Endothelial cell of umbilical vein (primary cell): Measurements from ENCODE around the gene FAM163A. TPM values are rescaled to one million over a fixed set of nuclear protein-coding genes. Genes with fewer than 3 reads are reported as not detected.

Experiments
- BruUV-seq: library from RNA; stranded (reverse); fragments of 400-500 nt; replicated peaks from 2 replicates; lab custom pipeline; 2021; lab: Mats Ljungman, UMichigan
- CTCF ChIA-PET: fragments of 300-600, 350-600 bp; sonication (Branson Sonifier 250); formaldehyde crosslinking; loops from one replicate; lab custom pipeline; 2021; ENCODE audit warnings: antibody characterized with exemption, inconsistent platforms; lab: Charles Lee
- POLR2A ChIA-PET: fragments of 300-600, 350-600 bp; sonication (Branson Sonifier 250); formaldehyde crosslinking; loops from one replicate; lab custom pipeline; 2021; ENCODE audit warnings: antibody characterized with exemption, inconsistent platforms; lab: Charles Lee
- DNase-seq: peaks from one replicate; pipeline ENCODE4 v3.0.0-alpha.2; 2011; ENCODE audit warnings: low read depth, low spot score
- FAIRE-seq: peaks from 2 replicates; lab custom pipeline; 2011; peaks lifted over from hg19 to GRCh38; lab: Jason Lieb, UNC
- H2AFZ ChIP-seq: 2 replicates; pipeline ENCODE4 v1.6.0; 2012; ENCODE audit warnings: low read depth, low read length, control low read depth, inconsistent platforms
- H3K27ac ChIP-seq: 2 replicates; pipeline ENCODE4 v1.5.1; 2011; ENCODE audit warnings: low read depth, mild to moderate bottlenecking, control low read depth, low read length, moderate library complexity; ENCODE audit not compliant: insufficient read depth
- H3K27me3 ChIP-seq, 2 experiments: 2 replicates each; pipeline versions ENCODE4 v1.6.0 to v1.6.1; 2011; ENCODE audit warnings: low read length in 2 of 2, mixed read lengths in 1 of 2; ENCODE audit not compliant: control insufficient read depth in 2 of 2, insufficient read depth in 2 of 2
- H3K36me3 ChIP-seq, 2 experiments: 2 replicates in 1 of 2; 3 replicates in 1 of 2; pipeline ENCODE4 v1.5.1; 2011; ENCODE audit warnings: low read length in 2 of 2, mild to moderate bottlenecking in 1 of 2, moderate library complexity in 1 of 2; ENCODE audit not compliant: control insufficient read depth in 2 of 2, insufficient read depth in 2 of 2; ENCODE audit errors: extremely low read depth in 1 of 2
- H3K4me1 ChIP-seq: 3 replicates; pipeline ENCODE4 v1.5.1; 2011; ENCODE audit warnings: mild to moderate bottlenecking, low read length; ENCODE audit not compliant: control insufficient read depth, insufficient read depth; ENCODE audit errors: extremely low read depth
- H3K4me2 ChIP-seq: 2 replicates; pipeline ENCODE4 v1.6.1; 2011; ENCODE audit warnings: low read length, control low read depth, mixed read lengths; ENCODE audit not compliant: insufficient read depth
- H3K4me3 ChIP-seq, 3 experiments: fragments of 200-600 bp in 1 of 3; sonication (generic), shearing (Covaris generic) in 1 of 3; replicated peaks in 1 of 3; 2 replicates each; pipeline ENCODE4 v1.5.1; 2011 to 2016; ENCODE audit warnings: control low read depth in 3 of 3, low read length in 3 of 3, mild to moderate bottlenecking in 2 of 3, inconsistent platforms in 1 of 3, low read depth in 1 of 3, moderate library complexity in 1 of 3; ENCODE audit not compliant: insufficient read depth in 1 of 3
- H3K79me2 ChIP-seq: 2 replicates; pipeline ENCODE4 v1.6.0; 2012; ENCODE audit warnings: low read length, inconsistent platforms; ENCODE audit not compliant: control insufficient read depth, insufficient read depth
- H3K9ac ChIP-seq: replicated peaks from 2 replicates; pipeline ENCODE3; 2011; ENCODE audit warnings: low read length, control low read depth; ENCODE audit not compliant: insufficient read depth; ENCODE audit errors: extremely low read depth
- H3K9me1 ChIP-seq: replicated peaks from 3 replicates; pipeline ENCODE4 v1.6.0; 2011; ENCODE audit warnings: mild to moderate bottlenecking, low read length; ENCODE audit not compliant: control insufficient read depth, insufficient read depth; ENCODE audit errors: extremely low read depth
- H3K9me3 ChIP-seq: replicated peaks from 2 replicates; pipeline ENCODE4 v1.5.1; 2012; ENCODE audit warnings: low read length, inconsistent platforms; ENCODE audit not compliant: control insufficient read depth, insufficient read depth
- H4K20me1 ChIP-seq: replicated peaks from 2 replicates; pipeline ENCODE3; 2011; ENCODE audit warnings: mild to moderate bottlenecking, low read length; ENCODE audit not compliant: control insufficient read depth, insufficient read depth; ENCODE audit errors: extremely low read depth
- EZH2 ChIP-seq: IDR thresholded peaks from 2 replicates; pipeline ENCODE4 v1.6.1; 2012; ENCODE audit warnings: borderline replicate concordance, low read depth, mild to moderate bottlenecking, moderate library complexity, low read length, inconsistent platforms; ENCODE audit not compliant: severe bottlenecking
- FOS ChIP-seq: IDR thresholded peaks from 2 replicates; pipeline ENCODE4 v1.6.1; 2011; ENCODE audit warnings: mild to moderate bottlenecking, low read length, moderate library complexity, borderline replicate concordance; ENCODE audit not compliant: insufficient read depth
- GATA2 ChIP-seq: IDR thresholded peaks from 2 replicates; pipeline ENCODE4 v1.7.0; 2011; ENCODE audit warnings: low read depth, mild to moderate bottlenecking, moderate library complexity, mixed read lengths, low read length; ENCODE audit not compliant: insufficient read length, insufficient read depth
- JUN ChIP-seq: IDR thresholded peaks from 2 replicates; pipeline ENCODE4 v1.6.1; 2011; ENCODE audit warnings: borderline replicate concordance, low read depth; ENCODE audit not compliant: insufficient read length, insufficient read depth
- MYC ChIP-seq: IDR thresholded peaks from one replicate; pipeline ENCODE4 v1.6.1; 2011; ENCODE audit warnings: mild to moderate bottlenecking, low read depth, low read length
- POLR2A ChIP-seq: IDR thresholded peaks from 2 replicates; pipeline ENCODE4 v1.6.1; 2012; ENCODE audit warnings: low read depth, mild to moderate bottlenecking, control low read depth, low read length
- POLR2AphosphoS5 ChIP-seq: IDR thresholded peaks from 2 replicates; pipeline ENCODE4 v1.6.1; 2012; ENCODE audit warnings: low read depth, mild to moderate bottlenecking, control low read depth, low read length, moderate library complexity; ENCODE audit not compliant: insufficient read depth
- dilution Hi-C: fragments of 300-500 bp; cut with MboI; formaldehyde crosslinking; loops from one replicate; pipeline ENCODE4 v1.15.0; 2019; ENCODE audit warnings: low sequenced_read_pairs; ENCODE audit not compliant: extremely low pct_ligation_motif_present
- intact Hi-C: fragments of 100-400 bp; cut with micrococcal nuclease; formaldehyde crosslinking; loops from one replicate; pipeline ENCODE4 v1.10.0; 2022
- polyA plus RNA-seq, 4 experiments: library from polyadenylated mRNA; depleted of rRNA in 3 of 4; stranded (reverse) in 3 of 4; unstranded in 1 of 4; fragments of >200 nt; gene quantifications; 2 replicates each; pipeline versions ENCODE4 v1.2.1 to v1.2.3, GENCODE V29; 2011 to 2012; ENCODE audit warnings: missing spikeins in 1 of 4
- total RNA-seq: library from RNA; stranded (reverse); gene quantifications from 2 replicates; pipeline ENCODE4 v1.2.3, GENCODE V29; 2021
- TF ChIP-seq, protein P1 (sequence below): IDR thresholded peaks from 2 replicates; pipeline ENCODE4 v1.6.1; 2011; ENCODE audit not compliant: insufficient read depth, insufficient read length
- TF ChIP-seq, protein P2 (sequence below), 2 donors: IDR thresholded peaks; 1 replicate in 1 of 2; 2 replicates in 1 of 2; pipeline ENCODE4 v1.5.1; 2011; ENCODE audit warnings: low read length in 2 of 2, mild to moderate bottlenecking in 2 of 2, moderate library complexity in 2 of 2, control low read depth in 1 of 2, inconsistent platforms in 1 of 2, low read depth in 1 of 2; ENCODE audit not compliant: insufficient read depth in 1 of 2; ENCODE audit errors: extremely low read depth in 1 of 2

Gene FAM163A
- total and polyA plus RNA-seq, 2 donors (not counting 3 experiments of a cell fraction or from before 2014, with no cell fraction given): not detected

DNA sequence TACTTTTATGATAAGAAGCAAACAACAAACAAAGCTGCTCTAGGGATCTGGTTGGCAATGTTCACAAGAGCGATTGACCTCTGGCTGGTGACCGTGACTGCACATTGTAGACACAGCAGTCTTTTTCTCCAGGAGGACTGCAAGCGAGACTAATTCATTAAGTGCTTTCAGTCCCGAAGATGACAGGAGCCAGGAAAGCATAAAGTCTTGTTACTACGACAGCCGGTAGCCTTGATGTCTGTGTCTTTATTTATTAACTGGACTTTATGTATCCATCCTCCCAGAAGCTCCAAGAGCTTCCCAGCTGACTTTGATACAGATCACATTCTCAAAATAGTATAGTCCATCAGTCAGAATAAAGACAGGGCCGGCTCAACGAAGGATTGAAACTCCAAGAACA is 18.2 kb downstream of the FAM163A start:
- Histone ChIP-seq H3K79me2 (no peaks in the 10 kb centered on the region), H3K4me1 (no peaks in the 10 kb centered on the region)

More for the DNA sequence above, 18.2 kb downstream of the FAM163A start:
- POLR2A ChIA-PET: no interaction called here
- intact Hi-C loops (no loop called here), dilution Hi-C loops (no loop called here)
- FAIRE-seq: no peak
- no peak for TF ChIP-seq MYC
- TF ChIP-seq, protein P1, sequence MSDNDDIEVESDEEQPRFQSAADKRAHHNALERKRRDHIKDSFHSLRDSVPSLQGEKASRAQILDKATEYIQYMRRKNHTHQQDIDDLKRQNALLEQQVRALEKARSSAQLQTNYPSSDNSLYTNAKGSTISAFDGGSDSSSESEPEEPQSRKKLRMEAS: no peak
- TF ChIP-seq POLR2A: no peak
- TF ChIP-seq JUN: no peak
- no peak for TF ChIP-seq GATA2
- TF ChIP-seq EZH2: no peak
- no peak for TF ChIP-seq FOS
- TF ChIP-seq, protein P2, sequence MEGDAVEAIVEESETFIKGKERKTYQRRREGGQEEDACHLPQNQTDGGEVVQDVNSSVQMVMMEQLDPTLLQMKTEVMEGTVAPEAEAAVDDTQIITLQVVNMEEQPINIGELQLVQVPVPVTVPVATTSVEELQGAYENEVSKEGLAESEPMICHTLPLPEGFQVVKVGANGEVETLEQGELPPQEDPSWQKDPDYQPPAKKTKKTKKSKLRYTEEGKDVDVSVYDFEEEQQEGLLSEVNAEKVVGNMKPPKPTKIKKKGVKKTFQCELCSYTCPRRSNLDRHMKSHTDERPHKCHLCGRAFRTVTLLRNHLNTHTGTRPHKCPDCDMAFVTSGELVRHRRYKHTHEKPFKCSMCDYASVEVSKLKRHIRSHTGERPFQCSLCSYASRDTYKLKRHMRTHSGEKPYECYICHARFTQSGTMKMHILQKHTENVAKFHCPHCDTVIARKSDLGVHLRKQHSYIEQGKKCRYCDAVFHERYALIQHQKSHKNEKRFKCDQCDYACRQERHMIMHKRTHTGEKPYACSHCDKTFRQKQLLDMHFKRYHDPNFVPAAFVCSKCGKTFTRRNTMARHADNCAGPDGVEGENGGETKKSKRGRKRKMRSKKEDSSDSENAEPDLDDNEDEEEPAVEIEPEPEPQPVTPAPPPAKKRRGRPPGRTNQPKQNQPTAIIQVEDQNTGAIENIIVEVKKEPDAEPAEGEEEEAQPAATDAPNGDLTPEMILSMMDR (IDR thresholded peaks at IDR 0.05; ENCODE audit: extremely low read depth in 1 of 2, insufficient read depth in 1 of 2, low read depth in 1 of 2, low read length in 2 of 2): no peak
- no peak for TF ChIP-seq POLR2AphosphoS5
- Histone ChIP-seq H3K36me3 (no peaks in the 10 kb centered on the region), H3K27me3 (peaks cover 12 to 15% of the 10 kb centered on the region in 2 experiments), H3K27ac (no peak overlapping the region), H2AFZ (no peak overlapping the region), H3K9ac (no peak overlapping the region), H3K4me3 (no peak overlapping the region), H3K4me2 (no peak overlapping the region), H3K9me3 (no peaks in the 10 kb centered on the region), H3K9me1 (no peaks in the 10 kb centered on the region), H4K20me1 (no peaks in the 10 kb centered on the region)
- CTCF ChIA-PET: interaction anchor here (0.6 to 3.5 kb wide), 7 partner anchors 19 to 55 kb away, joined by 3 to 19 read pairs (median 4); no protein-coding TSS in a partner anchor
- DNase-seq: no peak
- BruUV-seq: no TSS peak
